ENCODE data around the gene PNMA1. TPM values are rescaled to one million over a fixed set of nuclear protein-coding genes. Genes with fewer than 3 reads are reported as not detected.

Gene PNMA1
- total and polyA plus RNA-seq, 2 of the 13 experiments (the other 11 are each of a cell fraction or from before 2014, with no cell fraction given) = 7.0 to 8.3 TPM

GRCh38 chr14:73746520-73747378, 32.6 kb upstream of the PNMA1 start:
- Histone ChIP-seq H3K4me3 (replicated peaks in 1 of 3; ENCODE audit: insufficient read depth in 1 of 3, low read depth in 2 of 3, low read length in 3 of 3) (no peak overlapping the region), H3K27me3 (ENCODE audit: control insufficient read depth in 1 of 2, insufficient read depth in 2 of 2, low read length in 2 of 2) (no peaks in the 10 kb centered on the region), H4K20me1 (ENCODE audit: insufficient read depth, low read length) (peaks cover 92% of the 10 kb centered on the region), H3K27ac (ENCODE audit: extremely low read length, insufficient read depth, low read length) (no peak overlapping the region), H3K36me3 (replicated peaks in 1 of 2; ENCODE audit: control insufficient read depth in 1 of 2, insufficient read depth in 2 of 2, low read length in 2 of 2) (peaks cover 0 to 9% of the 10 kb centered on the region in 2 experiments; a peak in 3 of 5 replicates), H3K9ac (ENCODE audit: insufficient read depth, low read depth, low read length) (no peak overlapping the region; the same call in 1 of the 2 replicates), H2AFZ (ENCODE audit: low read length) (no peak overlapping the region), H3K79me2 (ENCODE audit: insufficient read depth, low read length) (peaks cover 99% of the 10 kb centered on the region), H3K4me1 (ENCODE audit: insufficient read depth, low read length) (peaks cover 99% of the 10 kb centered on the region), H3K4me2 (ENCODE audit: low read depth, low read length) (no peak overlapping the region), H3K9me3 (ENCODE audit: low read length) (no peaks in the 10 kb centered on the region)
- DNase-seq (ENCODE audit: low spot score) (no peak), FAIRE-seq (no peak), ATAC-seq (peak; percentile 52)
- 89% methylated on average over 5 of the region's 6 CpGs for WGBS (ENCODE audit: low lambda C conversion rate)
- no TSS peak for BruUV-seq (replicated peaks)
- in situ Hi-C loops (cut with HindIII; ENCODE audit: extremely low pct_ligation_motif_present, low pct_unique_long_range_greater_than_20kb) = loop anchor here (25.0 kb wide), 1 partner anchor 291 kb away; no protein-coding TSS in a partner anchor
- POLR2A ChIA-PET = interaction anchor here (0.8 to 1.6 kb wide), 3 partner anchors 13 to 91 kb away, joined by 3 to 4 read pairs (median 3); a partner anchor contains a TSS
- CTCF ChIA-PET (ENCODE audit: low intra/inter-chr PET ratio, low total read pairs) = interaction anchor here (0.8 kb wide), 1 partner anchor 79 kb away, joined by 3 read pairs; no protein-coding TSS in a partner anchor
- intact Hi-C loops (cut with micrococcal nuclease; ENCODE audit: unreplicated experiment) = no loop called here
- TF ChIP-seq DBP (CRISPR knock-in tag; IDR thresholded peaks at IDR 0.05; ENCODE audit: not compliant biosample characterization) (no peak), NCOA2 (CRISPR knock-in tag; IDR thresholded peaks at IDR 0.05) (no peak), ZBTB3 (CRISPR knock-in tag; IDR thresholded peaks at IDR 0.05; ENCODE audit: borderline replicate concordance, low read depth) (no peak), FOXC1 (CRISPR knock-in tag; IDR thresholded peaks at IDR 0.05; ENCODE audit: borderline replicate concordance) (no peak), SRF (IDR thresholded peaks at IDR 0.05; ENCODE audit: low read depth, low read length) (no peak), MAFG (CRISPR knock-in tag; IDR thresholded peaks at IDR 0.05) (no peak), ZSCAN5A (CRISPR knock-in tag; IDR thresholded peaks at IDR 0.05; ENCODE audit: borderline replicate concordance) (no peak), ZNF691 (CRISPR knock-in tag; IDR thresholded peaks at IDR 0.05; ENCODE audit: borderline replicate concordance, low read depth) (no peak), MIER2 (CRISPR knock-in tag; IDR thresholded peaks at IDR 0.05) (no peak), AGO1 (IDR thresholded peaks at IDR 0.05; ENCODE audit: low read depth, low read length, poor library complexity, severe bottlenecking) (no peak), THYN1 (CRISPR knock-in tag; IDR thresholded peaks at IDR 0.05; ENCODE audit: borderline replicate concordance, low read depth) (no peak), STAG1 (CRISPR knock-in tag; IDR thresholded peaks at IDR 0.05) (peak; percentile 41), ZNF687 (CRISPR knock-in tag; IDR thresholded peaks at IDR 0.05) (0 out of 2 replicates have a peak, but pooled peaks have one; percentile 22), PAX8 (CRISPR knock-in tag; IDR thresholded peaks at IDR 0.05; ENCODE audit: borderline replicate concordance) (no peak)

Data from HepG2 (cell line).